GM21528 (cell line): ENCODE data around the gene CAPZB.
"Not testable (repeated sequence)": the region's sequence is repeated elsewhere in the genome, so short reads cannot be mapped to it uniquely, and the experiment has no call there.

ENCODE experiments used
- ATAC-seq: cut with Tn5 transposase; IDR thresholded peaks from one replicate; pipeline ENCODE4 v1.9.1; 2021; ENCODE audit warnings: mild to moderate bottlenecking, moderate library complexity; ENCODE audit not compliant: unreplicated experiment, low FRiP score

The CAPZB gene

GRCh38 chr1:19317126-19317910, 168.0 kb downstream of the CAPZB start:
- no peak for ATAC-seq

- no peak for ATAC-seq
Measured at GRCh38 chr1:19315378-19316198, 169.8 kb downstream of the CAPZB start.

GRCh38 chr1:19313961-19314882, 171.1 kb downstream of the CAPZB start:
- ATAC-seq, result no peak

GRCh38 chr1:19313636-19313959, 171.7 kb downstream of the CAPZB start:
- ATAC-seq, result no peak

- peak; percentile 21 for ATAC-seq
Measured at GRCh38 chr1:19312782-19313635, 172.3 kb downstream of the CAPZB start.

GRCh38 chr1:19311931-19312781, 173.2 kb downstream of the CAPZB start, which contains the start of the genes AKR7A2 and SLC66A1:
Gene AKR7A2, minus strand, starts transcription at chr1:19312144. Its CDS starts 20 bp downstream, at chr1:19312124.
Gene SLC66A1, plus strand, starts transcription at chr1:19312326. Its CDS starts 5,352 bp downstream, at chr1:19317678.
- ATAC-seq, result peak; percentile 77

- ATAC-seq, result no peak
Measured at GRCh38 chr1:19311503-19311930, 173.8 kb downstream of the CAPZB start.

- no peak for ATAC-seq
Measured at GRCh38 chr1:19310720-19311502, 174.4 kb downstream of the CAPZB start.

GRCh38 chr1:19310061-19310460, 175.3 kb downstream of the CAPZB start:
- no peak for ATAC-seq

GRCh38 chr1:19309123-19309813, 176.1 kb downstream of the CAPZB start:
- no peak for ATAC-seq

- no peak for ATAC-seq
Measured at GRCh38 chr1:19308509-19308907, 176.8 kb downstream of the CAPZB start.

GRCh38 chr1:19307794-19308508, 177.4 kb downstream of the CAPZB start:
- no peak for ATAC-seq

- no peak for ATAC-seq
Measured at GRCh38 chr1:19306941-19307340, 178.4 kb downstream of the CAPZB start.

GRCh38 chr1:19305880-19306279, 179.5 kb downstream of the CAPZB start:
- ATAC-seq, result no peak

- ATAC-seq, result not testable (repeated sequence)
Measured at GRCh38 chr1:19304081-19304480, 181.3 kb downstream of the CAPZB start.

GRCh38 chr1:19300211-19300610, 185.1 kb downstream of the CAPZB start:
- ATAC-seq, result no peak

GRCh38 chr1:19294638-19295037, 190.7 kb downstream of the CAPZB start:
- ATAC-seq, result no peak
